ENCODE results near the gene ANXA3. TPM values are rescaled to one million over a fixed set of nuclear protein-coding genes. Genes with fewer than 3 reads are reported as not detected.
"Not testable (repeated sequence)": the region's sequence is repeated elsewhere in the genome, so short reads cannot be mapped to it uniquely, and the experiment has no call there.

Gene ANXA3
- total and polyA plus RNA-seq, 10 donors = 7.0 to 119 (median 41.1) TPM

- no peak for DNase-seq
- Histone ChIP-seq H3K27ac (no peak overlapping the region), H3K9me3 (no peaks in the 10 kb centered on the region), H3K36me3 (peaks cover 0 to 100% (median 0%) of the 10 kb centered on the region in 6 donors), H3K27me3 (replicated peaks in 1 of 7) (no peaks in the 10 kb centered on the region), H3K4me1 (peaks cover 0 to 11% (median 0%) of the 10 kb centered on the region in 6 donors), H3K4me3 (no peak overlapping the region)
- intact Hi-C loops (cut with DNase I; ENCODE audit: low total_unique reads) = no loop called here
- TF ChIP-seq CTCF (IDR thresholded peaks at IDR 0.05 in 8 of 11, conservative IDR thresholded peaks at IDR 0.05 in 3 of 11) = no peak
- TF ChIP-seq POLR2AphosphoS5 (IDR thresholded peaks at IDR 0.05) = no peak
- TF ChIP-seq POLR2A (IDR thresholded peaks at IDR 0.05) = no peak
- 42 to 67% (median 63%) methylated on average over 4 of the region's 4 CpGs for WGBS, 5 donors
Measured at GRCh38 chr4:78588894-78589545, 37.5 kb downstream of the ANXA3 start.

GRCh38 chr4:78591404-78591803, 39.8 kb downstream of the ANXA3 start:
- no peak for DNase-seq
- Histone ChIP-seq H3K9me3 (no peaks in the 10 kb centered on the region), H3K27ac (no peak overlapping the region), H3K4me3 (no peak overlapping the region), H3K4me1 (peaks cover 0 to 11% (median 0%) of the 10 kb centered on the region in 6 donors), H3K36me3 (peaks cover 0 to 100% (median 0%) of the 10 kb centered on the region in 6 donors), H3K27me3 (replicated peaks in 1 of 7) (no peaks in the 10 kb centered on the region)
- intact Hi-C loops (cut with DNase I; ENCODE audit: low total_unique reads) = no loop called here
- 74 to 92% (median 85%) methylated on average over 2 of the region's 2 CpGs for whole genome bisulfite sequencing, 5 donors
- TF ChIP-seq POLR2AphosphoS5 (IDR thresholded peaks at IDR 0.05) (no peak), POLR2A (IDR thresholded peaks at IDR 0.05) (no peak), CTCF (IDR thresholded peaks at IDR 0.05 in 8 of 11, conservative IDR thresholded peaks at IDR 0.05 in 3 of 11) (no peak)

GRCh38 chr4:78592088-78592783, 40.7 kb downstream of the ANXA3 start:
- Histone ChIP-seq H3K36me3 (peaks cover 0 to 99% (median 0%) of the 10 kb centered on the region in 6 donors), H3K27me3 (replicated peaks in 1 of 7) (no peaks in the 10 kb centered on the region), H3K27ac (no peak overlapping the region), H3K4me3 (no peak overlapping the region), H3K9me3 (no peaks in the 10 kb centered on the region), H3K4me1 (peaks cover 0 to 11% (median 0%) of the 10 kb centered on the region in 6 donors)
- 61 to 78% (median 71%) methylated on average over 3 of the region's 3 CpGs for WGBS, 5 donors
- no peak for DNase-seq
- intact Hi-C loops (cut with DNase I; ENCODE audit: low total_unique reads) = no loop called here
- no peak for TF ChIP-seq POLR2AphosphoS5 (IDR thresholded peaks at IDR 0.05)
- peak in 6 of 11 experiments; percentile 12 to 42 (median 24) for TF ChIP-seq CTCF (IDR thresholded peaks at IDR 0.05 in 8 of 11, conservative IDR thresholded peaks at IDR 0.05 in 3 of 11)
- no peak for TF ChIP-seq POLR2A (IDR thresholded peaks at IDR 0.05)

GRCh38 chr4:78596111-78596742, 44.7 kb downstream of the ANXA3 start:
- Histone ChIP-seq H3K9me3 (no peaks in the 10 kb centered on the region), H3K27me3 (replicated peaks in 1 of 7) (no peaks in the 10 kb centered on the region), H3K4me1 (peaks cover 0 to 20% (median 0%) of the 10 kb centered on the region in 6 donors), H3K36me3 (peaks cover 0 to 98% (median 0%) of the 10 kb centered on the region in 6 donors), H3K27ac (no peak overlapping the region), H3K4me3 (no peak overlapping the region)
- WGBS, 5 donors = 94 to 98% (median 96%) methylated on average over 3 of the region's 3 CpGs
- no peak for DNase-seq
- intact Hi-C loops (cut with DNase I; ENCODE audit: low total_unique reads) = no loop called here
- TF ChIP-seq POLR2A (IDR thresholded peaks at IDR 0.05) = no peak
- TF ChIP-seq POLR2AphosphoS5 (IDR thresholded peaks at IDR 0.05) = no peak
- TF ChIP-seq CTCF (IDR thresholded peaks at IDR 0.05 in 8 of 11, conservative IDR thresholded peaks at IDR 0.05 in 3 of 11) = no peak

- H3K4me1 ChIP-seq; H3K9me3 ChIP-seq; H3K27me3 ChIP-seq (replicated peaks in 1 of 7); DNase-seq; intact Hi-C loops (cut with DNase I; ENCODE audit: low total_unique reads); H3K4me3 ChIP-seq: not testable (repeated sequence)
- WGBS, 5 donors = 75 to 97% (median 82%) methylated on average over 10 of the region's 10 CpGs
- Histone ChIP-seq H3K36me3 (peaks cover 0 to 98% (median 0%) of the 10 kb centered on the region in 6 donors), H3K27ac (peak overlapping the region in 1 of 8 donors; percentile 16)
Measured at GRCh38 chr4:78598431-78598830, 46.9 kb downstream of the ANXA3 start.
